Adrenal gland (tissue), 12 donors: Measurements from ENCODE around the gene SLC50A1. TPM values are rescaled to one million over a fixed set of nuclear protein-coding genes. Genes with fewer than 3 reads are reported as not detected.

Source experiments
- DNase-seq, 7 donors: peaks; one replicate each; pipeline ENCODE4 v3.0.0-alpha.2; 2019 to 2020
- H3K27ac ChIP-seq, 5 donors: fragments of 200-600 bp; sonication (generic) in 4 of 5; 1 replicate in 3 of 5; 2 replicates in 2 of 5; pipeline versions ENCODE4 v1.5.1 to v1.8.0; 2016 to 2020; ENCODE audit warnings: mild to moderate bottlenecking in 1 of 5
- H3K27me3 ChIP-seq: fragments of 200-600 bp; 2 replicates; pipeline ENCODE4 v1.8.0; 2021
- H3K36me3 ChIP-seq, 2 donors: fragments of 200-600 bp; replicated peaks in 1 of 2; 1 replicate in 1 of 2; 2 replicates in 1 of 2; pipeline versions ENCODE4 v1.5.1 to v1.8.0; 2018 to 2022
- H3K4me1 ChIP-seq, 2 donors: fragments of 200-600 bp; replicated peaks in 1 of 2; 1 replicate in 1 of 2; 2 replicates in 1 of 2; pipeline versions ENCODE4 v1.5.1 to v1.8.0; 2018 to 2021
- H3K4me3 ChIP-seq, 4 donors: fragments of 200-600 bp; sonication (generic) in 3 of 4; one replicate each; pipeline ENCODE4 v1.5.1; 2016 to 2018
- H3K9me3 ChIP-seq, 3 donors: fragments of 200-600 bp; sonication (generic) in 1 of 3; replicated peaks in 1 of 3; 1 replicate in 2 of 3; 2 replicates in 1 of 3; pipeline versions ENCODE4 v1.5.1 to v1.8.0; 2016 to 2021
- POLR2A ChIP-seq, 2 donors: fragments of 450-650 bp; IDR thresholded peaks; one replicate each; pipeline ENCODE4 v1.6.1; 2017; ENCODE audit warnings: antibody characterized with exemption in 2 of 2, mild to moderate bottlenecking in 2 of 2, moderate library complexity in 1 of 2
- WGBS, 4 donors: extraction: QIAGEN DNeasy Blood & Tissue Kit in 2 of 4; methylation state at CpG; one replicate each; pipeline versions ENCODE4 v1.1.5 to v1.1.7; 2013 to 2017; 5-methylcytosine and 5-hydroxymethylcytosine counted together
- intact Hi-C, 2 donors: fragments of 100-400 bp; cut with DNase I; formaldehyde crosslinking; loops; one replicate each; pipeline versions ENCODE4 v1.14.1 to v1.15.0; 2022 to 2023
- polyA plus RNA-seq, 3 donors: library from polyadenylated mRNA; stranded (reverse); fragments of 200-250 nt in 2 of 3; fragments of 350-450 nt in 1 of 3; fragmentation: Illumina TruSeq in 1 of 3; extraction: RNeasy Lipid Tissue Mini Kit (QIAGEN cat#74804) in 1 of 3; gene quantifications; one replicate each; pipeline ENCODE4 v1.2.3, GENCODE V29; 2013 to 2014
- total RNA-seq, 9 donors: library from RNA; depleted of rRNA in 4 of 9; stranded (reverse); fragments of >200 nt in 4 of 9; fragments of 120-200 nt in 1 of 9; fragmentation: NEBNext Ultra II Directional in 1 of 9; extraction: Animal tissue kit (Norgen Biotek cat#: 25700) in 1 of 9; gene quantifications; one replicate each; pipeline versions ENCODE4 v1.1.0 to v1.2.4, GENCODE V29; 2013 to 2023
- TF ChIP-seq, protein P1 (sequence below), 6 experiments: fragments of 450-650 bp in 4 of 6; fragments of 200-600 bp in 2 of 6; sonication (generic) in 1 of 6; IDR thresholded peaks; 1 replicate in 5 of 6; 2 replicates in 1 of 6; pipeline versions ENCODE4 v1.5.1 to v1.8.0; 2016 to 2021; ENCODE audit warnings: antibody characterized with exemption in 6 of 6, mild to moderate bottlenecking in 2 of 6, moderate library complexity in 1 of 6
- donor health status: healthy with polysubstance abuse.
- donor health status: Bipolar disorder and iron deficiency.
- donor health status: DM: yes; HTN: yes; CAD: no.
- donor health status: DM: no; HTN: no; CAD: no.
- donor health status: DM: no; HTN: no; CAD: no.
- donor health status: DM: yes; HTN: yes; CAD: no.

The SLC50A1 gene
- total and polyA plus RNA-seq, 12 donors: 31.7 to 172 (median 53.8) TPM

DNA sequence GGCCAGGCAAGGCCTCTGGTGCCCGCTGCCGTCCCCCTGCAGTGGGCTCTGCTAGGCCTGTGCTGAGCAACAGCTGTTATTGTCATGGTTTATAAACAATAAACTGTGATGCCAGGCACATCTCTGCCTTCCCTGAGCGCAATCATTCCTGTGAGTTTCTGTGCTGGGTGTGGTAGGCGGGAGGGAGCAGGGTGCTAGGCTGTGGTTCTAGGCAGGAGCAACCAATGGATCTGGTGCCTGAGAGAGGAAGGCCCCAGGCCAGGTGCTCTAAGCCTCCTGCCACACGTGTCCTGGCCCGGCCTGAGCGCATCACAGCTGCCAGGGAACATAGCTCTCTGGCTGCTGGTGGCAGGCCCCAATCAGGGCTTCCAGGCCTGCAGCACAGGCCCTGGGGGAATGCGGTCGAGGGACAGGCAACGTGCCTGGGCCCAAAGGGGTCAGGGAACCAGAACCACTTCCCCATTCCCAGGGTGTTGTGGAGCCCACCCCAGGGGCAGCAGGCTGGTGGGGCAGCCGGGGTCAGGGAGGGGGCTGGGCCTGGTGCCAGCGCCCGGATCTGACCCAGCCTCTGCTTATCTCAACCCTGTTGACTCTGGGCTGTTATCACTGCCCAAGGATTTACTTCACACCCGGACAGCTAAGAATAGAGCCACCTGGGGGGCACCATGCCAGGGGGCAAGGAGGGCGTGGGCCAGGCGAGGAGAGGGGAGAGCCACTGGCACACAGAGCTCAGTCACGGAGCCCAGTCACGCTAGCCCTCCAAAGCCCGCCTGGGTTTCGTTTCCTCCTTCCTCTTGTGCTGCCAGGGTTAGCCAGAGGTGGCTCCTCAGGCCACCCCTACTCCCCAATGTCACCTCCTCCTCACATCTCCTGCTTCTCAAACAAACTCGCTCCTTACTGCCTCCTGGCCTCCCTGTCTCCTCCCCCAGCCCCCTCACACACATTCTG, 49.5 kb downstream of the SLC50A1 start:
- no peak for TF ChIP-seq POLR2A (IDR thresholded peaks at IDR 0.05)
- H3K27me3 ChIP-seq: no peaks in the 10 kb centered on the region
- intact Hi-C loops: no loop called here
- H3K4me1 ChIP-seq: no peaks in the 10 kb centered on the region
- 46 to 57% (median 54%) methylated on average over 11 to 21 of the region's 21 CpGs for WGBS, 4 donors
- no peaks in the 10 kb centered on the region for H3K9me3 ChIP-seq
- no peaks in the 10 kb centered on the region for H3K36me3 ChIP-seq
- DNase-seq: peak in 4 of 7 donors; percentile 19 to 47 (median 40)
- H3K27ac ChIP-seq: peak overlapping the region in 2 of 5 donors; percentile 12 to 29
- no peak overlapping the region for H3K4me3 ChIP-seq

GRCh38 chr1:155185783-155186066, 50.1 kb downstream of the SLC50A1 start:
- DNase-seq: no peak
- WGBS, 4 donors: 63 to 74% (median 71%) methylated on average over 6 of the region's 6 CpGs
- peak overlapping the region in 1 of 5 donors; percentile 12 for H3K27ac ChIP-seq
- no peak overlapping the region for H3K4me3 ChIP-seq
- H3K27me3 ChIP-seq: no peaks in the 10 kb centered on the region
- intact Hi-C loops: no loop called here
- TF ChIP-seq, protein P1, sequence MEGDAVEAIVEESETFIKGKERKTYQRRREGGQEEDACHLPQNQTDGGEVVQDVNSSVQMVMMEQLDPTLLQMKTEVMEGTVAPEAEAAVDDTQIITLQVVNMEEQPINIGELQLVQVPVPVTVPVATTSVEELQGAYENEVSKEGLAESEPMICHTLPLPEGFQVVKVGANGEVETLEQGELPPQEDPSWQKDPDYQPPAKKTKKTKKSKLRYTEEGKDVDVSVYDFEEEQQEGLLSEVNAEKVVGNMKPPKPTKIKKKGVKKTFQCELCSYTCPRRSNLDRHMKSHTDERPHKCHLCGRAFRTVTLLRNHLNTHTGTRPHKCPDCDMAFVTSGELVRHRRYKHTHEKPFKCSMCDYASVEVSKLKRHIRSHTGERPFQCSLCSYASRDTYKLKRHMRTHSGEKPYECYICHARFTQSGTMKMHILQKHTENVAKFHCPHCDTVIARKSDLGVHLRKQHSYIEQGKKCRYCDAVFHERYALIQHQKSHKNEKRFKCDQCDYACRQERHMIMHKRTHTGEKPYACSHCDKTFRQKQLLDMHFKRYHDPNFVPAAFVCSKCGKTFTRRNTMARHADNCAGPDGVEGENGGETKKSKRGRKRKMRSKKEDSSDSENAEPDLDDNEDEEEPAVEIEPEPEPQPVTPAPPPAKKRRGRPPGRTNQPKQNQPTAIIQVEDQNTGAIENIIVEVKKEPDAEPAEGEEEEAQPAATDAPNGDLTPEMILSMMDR (IDR thresholded peaks at IDR 0.05): no peak
- TF ChIP-seq POLR2A (IDR thresholded peaks at IDR 0.05): no peak
- H3K4me1 ChIP-seq: no peaks in the 10 kb centered on the region
- H3K36me3 ChIP-seq: no peaks in the 10 kb centered on the region
- no peaks in the 10 kb centered on the region for H3K9me3 ChIP-seq

DNA sequence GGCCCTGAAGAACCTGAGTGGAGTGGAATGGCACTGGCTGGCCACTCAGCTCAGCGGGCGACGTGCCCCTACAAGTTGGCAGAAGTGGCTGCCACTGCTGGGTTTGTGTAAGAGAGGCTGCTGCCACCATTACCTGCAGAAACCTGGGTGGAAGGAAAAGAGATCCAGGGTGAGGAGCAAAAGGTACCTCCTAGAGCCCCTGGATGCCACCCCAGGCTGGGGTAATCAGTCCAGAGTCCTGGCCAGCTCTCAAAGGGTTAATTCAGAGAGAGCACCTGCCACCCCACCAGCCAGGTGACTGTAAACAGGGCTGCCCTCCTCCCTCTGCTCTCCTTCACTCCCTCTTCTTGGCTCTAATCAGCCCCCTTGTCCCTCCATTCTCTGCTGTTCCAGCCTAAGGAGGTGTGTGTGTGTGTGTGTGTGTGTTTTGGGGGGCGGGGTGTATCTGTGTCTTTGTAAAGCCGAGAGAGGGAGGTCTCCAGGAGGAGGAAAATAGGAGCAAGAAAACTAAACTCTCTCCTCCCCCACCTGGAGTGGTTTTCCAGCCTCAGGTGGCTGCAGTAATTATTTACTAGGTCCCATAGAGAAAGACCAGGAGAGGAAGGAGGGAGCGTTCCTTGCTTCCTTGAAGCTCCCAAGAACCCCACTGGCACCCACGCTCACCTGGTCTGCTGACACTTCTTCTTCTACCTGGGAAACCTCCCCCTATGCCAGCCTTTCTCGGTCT, 50.6 kb downstream of the SLC50A1 start:
- no peak for TF ChIP-seq POLR2A (IDR thresholded peaks at IDR 0.05)
- TF ChIP-seq, protein P1 (IDR thresholded peaks at IDR 0.05): no peak
- peak in 1 of 7 donors; percentile 12 for DNase-seq
- intact Hi-C loops: no loop called here
- Histone ChIP-seq H3K27ac (no peak overlapping the region), H3K36me3 (no peaks in the 10 kb centered on the region), H3K9me3 (no peaks in the 10 kb centered on the region), H3K4me3 (no peak overlapping the region), H3K4me1 (no peaks in the 10 kb centered on the region), H3K27me3 (no peaks in the 10 kb centered on the region)
- WGBS, 4 donors: 64 to 76% (median 73%) methylated on average over 5 to 8 of the region's 8 CpGs

DNA sequence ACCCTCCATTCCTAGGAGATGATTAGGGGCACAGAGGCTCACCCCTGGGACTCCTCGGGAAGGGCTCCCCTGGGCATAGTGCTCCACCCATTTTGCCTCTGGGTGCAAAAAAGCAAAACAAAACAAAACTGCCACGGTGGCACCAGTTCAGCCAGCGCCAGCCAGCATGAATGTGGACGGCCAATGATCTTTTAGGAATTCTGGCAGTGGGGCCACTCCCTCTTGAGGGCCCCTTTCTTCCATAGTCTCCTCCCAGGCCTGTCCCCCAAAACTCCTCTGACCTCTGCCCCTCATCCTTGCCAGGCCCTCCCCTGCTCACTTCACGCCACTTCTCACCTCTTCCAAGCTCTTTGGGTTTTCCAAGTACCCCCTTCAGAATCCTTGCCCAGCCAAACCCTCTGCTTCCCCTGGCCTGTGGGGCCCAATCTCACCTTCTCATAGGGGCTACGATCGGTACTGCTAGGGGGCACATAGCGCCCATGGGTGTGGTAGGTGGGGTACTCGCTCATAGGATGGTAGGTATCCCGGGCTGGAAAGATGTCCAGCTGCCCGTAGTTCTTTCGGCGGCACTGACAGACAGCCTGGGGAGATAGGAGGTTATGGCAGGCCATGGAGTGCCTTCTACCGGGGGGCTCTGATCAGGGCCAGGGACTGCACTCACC, 51.3 kb downstream of the SLC50A1 start:
- DNase-seq: peak in 1 of 7 donors; percentile 10
- Histone ChIP-seq H3K4me1 (no peaks in the 10 kb centered on the region), H3K27me3 (no peaks in the 10 kb centered on the region), H3K4me3 (no peak overlapping the region), H3K9me3 (no peaks in the 10 kb centered on the region), H3K27ac (no peak overlapping the region), H3K36me3 (no peaks in the 10 kb centered on the region)
- 67 to 81% (median 74%) methylated on average over 13 to 14 of the region's 14 CpGs for WGBS, 4 donors
- intact Hi-C loops: no loop called here
- no peak for TF ChIP-seq POLR2A (IDR thresholded peaks at IDR 0.05)
- TF ChIP-seq, protein P1 (IDR thresholded peaks at IDR 0.05): no peak
